Esophagus muscularis mucosa (tissue), 3 donors: ENCODE results near the gene DNM3.

Source experiments
- CTCF ChIP-seq, 3 experiments: fragments of 200-600 bp in 2 of 3; fragments of 450-650 bp in 1 of 3; sonication (generic) in 2 of 3; IDR thresholded peaks; one replicate each; pipeline ENCODE4 v1.5.1; 2017 to 2019; ENCODE audit warnings: antibody characterized with exemption in 3 of 3, mild to moderate bottlenecking in 2 of 3, moderate library complexity in 1 of 3
- POLR2A ChIP-seq: fragments of 450-650 bp; IDR thresholded peaks from one replicate; pipeline ENCODE4 v1.6.1; 2017; ENCODE audit warnings: antibody characterized with exemption, moderate library complexity, mild to moderate bottlenecking, low read depth

- TF ChIP-seq CTCF (IDR thresholded peaks at IDR 0.05) = no peak
- no peak for TF ChIP-seq POLR2A
These were observed 132.1 kb downstream of the DNM3 start for GRCh38 chr1:171973421-171973820.
